Thymus (tissue), 14 donors: ENCODE measurements around the gene HECTD3. TPM values are rescaled to one million over a fixed set of nuclear protein-coding genes. Genes with fewer than 3 reads are reported as not detected.
A peak's percentile ranks its signal among the peaks of the same experiment; 100 is the strongest.

Experiments
- DNase-seq, 9 donors: peaks; one replicate each; pipeline ENCODE4 v3.0.0-alpha.2; 2013; ENCODE audit warnings: low spot score in 9 of 9, low read depth in 6 of 9, missing footprints in 1 of 9
- H3K27ac ChIP-seq, 2 donors: one replicate each; pipeline ENCODE4 v1.5.1; 2013; ENCODE audit warnings: control low read depth in 1 of 2, low read depth in 1 of 2, low read length in 1 of 2, mild to moderate bottlenecking in 1 of 2, moderate library complexity in 1 of 2
- H3K27me3 ChIP-seq, 2 donors: one replicate each; pipeline ENCODE4 v1.5.1; 2013; ENCODE audit warnings: low read length in 1 of 2; ENCODE audit not compliant: control insufficient read depth in 2 of 2, insufficient read depth in 1 of 2
- H3K36me3 ChIP-seq, 2 donors: one replicate each; pipeline ENCODE4 v1.5.1; 2013; ENCODE audit warnings: low read length in 1 of 2, mild to moderate bottlenecking in 1 of 2, moderate library complexity in 1 of 2; ENCODE audit not compliant: control insufficient read depth in 2 of 2, insufficient read depth in 2 of 2
- H3K4me1 ChIP-seq, 2 donors: one replicate each; pipeline ENCODE4 v1.5.1; 2013; ENCODE audit warnings: low read length in 2 of 2; ENCODE audit not compliant: control insufficient read depth in 2 of 2, insufficient read depth in 2 of 2
- H3K4me3 ChIP-seq, 2 donors: one replicate each; pipeline ENCODE4 v1.5.1; 2013; ENCODE audit warnings: low read length in 2 of 2, control low read depth in 1 of 2, mild to moderate bottlenecking in 1 of 2
- H3K9me3 ChIP-seq, 2 donors: one replicate each; pipeline ENCODE4 v1.5.1; 2013; ENCODE audit warnings: low read length in 1 of 2, mild to moderate bottlenecking in 1 of 2; ENCODE audit not compliant: control insufficient read depth in 2 of 2, insufficient read depth in 1 of 2
- WGBS: extraction: QIAGEN DNeasy Blood & Tissue Kit; methylation state at CpG from one replicate; pipeline ENCODE4 v1.1.7; 2013; 5-methylcytosine and 5-hydroxymethylcytosine counted together
- long read RNA-seq, 10 donors: transcript quantifications; one replicate each; lab custom pipeline, GENCODE V29; 2026
- polyA plus RNA-seq: library from polyadenylated mRNA; stranded (reverse); fragments of 200-250 nt; gene quantifications from one replicate; pipeline ENCODE4 v1.2.3, GENCODE V29; 2013
- total RNA-seq: library from RNA; stranded (reverse); fragments of 120-200 nt; gene quantifications from one replicate; pipeline ENCODE4 v1.2.4, GENCODE V29; 2013
- donor health status: healthy.

The HECTD3 gene
- total RNA-seq (8.0 TPM), polyA plus RNA-seq (22.5 TPM)
- long read RNA-seq, donor 1, result 0 reads
- long read RNA-seq, donor 2, partial matches to known transcripts, result 18 of 23 reads
- long read RNA-seq, donor 2, other reads (novel, unspliced or antisense), result 0 of 23 reads
- long read RNA-seq, donor 3, partial matches to known transcripts, result 157 of 204 reads
- long read RNA-seq, donor 3, other reads (novel, unspliced or antisense), result 42 of 204 reads
- long read RNA-seq, donor 4, partial matches to known transcripts, result 66 of 91 reads
- long read RNA-seq, donor 4, other reads (novel, unspliced or antisense), result 25 of 91 reads
- long read RNA-seq, donor 5, partial matches to known transcripts, result 7 of 12 reads
- long read RNA-seq, donor 5, other reads (novel, unspliced or antisense), result 0 of 12 reads
- long read RNA-seq, donor 6, partial matches to known transcripts, result 5 of 8 reads
- long read RNA-seq, donor 6, other reads (novel, unspliced or antisense), result 0 of 8 reads
- long read RNA-seq, donor 7, partial matches to known transcripts, result 0 of 2 reads
- long read RNA-seq, donor 7, other reads (novel, unspliced or antisense), result 0 of 2 reads
- long read RNA-seq, donor 8, partial matches to known transcripts, result 0 of 2 reads
- long read RNA-seq, donor 8, other reads (novel, unspliced or antisense), result 0 of 2 reads
- long read RNA-seq, donor 9, partial matches to known transcripts, result 7 of 8 reads
- long read RNA-seq, donor 9, other reads (novel, unspliced or antisense), result 0 of 8 reads
- long read RNA-seq, donor 10, partial matches to known transcripts, result 0 of 1 reads
- long read RNA-seq, donor 10, other reads (novel, unspliced or antisense), result 0 of 1 reads

GRCh38 chr1:45010855-45011811, at the start of gene HECTD3:
Gene HECTD3 (minus strand): TSS chr1:45011324. CDS start chr1:45011257, 67 bp downstream.
- Histone ChIP-seq H3K36me3 (peaks cover 41 to 43% of the 10 kb centered on the region in 2 donors), H3K27me3 (no peaks in the 10 kb centered on the region), H3K9me3 (no peaks in the 10 kb centered on the region), H3K4me1 (peaks cover 18 to 37% of the 10 kb centered on the region in 2 donors), H3K27ac (peak within 1 kb of the TSS; percentile 79 to 80), H3K4me3 (peak within 1 kb of the TSS; percentile 75 to 78)
- 2% methylated on average over 62 of the region's 62 CpGs for WGBS
- peak; percentile 47 to 84 (median 71) for DNase-seq

- 94% methylated on average over 2 of the region's 2 CpGs for WGBS
- H3K27me3 ChIP-seq, result no peaks in the 10 kb centered on the region
- no peaks in the 10 kb centered on the region for H3K36me3 ChIP-seq
- DNase-seq, result no peak
- no peaks in the 10 kb centered on the region for H3K9me3 ChIP-seq
- no peak overlapping the region for H3K4me3 ChIP-seq
- H3K27ac ChIP-seq, result no peak overlapping the region
- no peaks in the 10 kb centered on the region for H3K4me1 ChIP-seq
These were observed 48.7 kb upstream of the HECTD3 start for GRCh38 chr1:45059829-45060228.

- 94% methylated on average over 1 of the region's 1 CpG for WGBS
These were observed 46.4 kb upstream of the HECTD3 start for GRCh38 chr1:45057542-45057941.

GRCh38 chr1:45051005-45051772, 40.1 kb upstream of the HECTD3 start:
- peak in 5 of 9 donors; percentile 3 to 51 (median 8) for DNase-seq
- Histone ChIP-seq H3K4me1 (peaks cover 4 to 6% of the 10 kb centered on the region in 2 donors), H3K36me3 (no peaks in the 10 kb centered on the region), H3K9me3 (no peaks in the 10 kb centered on the region), H3K27ac (peak overlapping the region in 1 of 2 donors; percentile 26), H3K4me3 (no peak overlapping the region), H3K27me3 (no peaks in the 10 kb centered on the region)
- 67% methylated on average over 2 of the region's 2 CpGs for WGBS

More at GRCh38 chr1:45057542-45057941, 46.4 kb upstream of the HECTD3 start:
- no peaks in the 10 kb centered on the region for H3K27me3 ChIP-seq
- H3K27ac ChIP-seq, result no peak overlapping the region
- no peak overlapping the region for H3K4me3 ChIP-seq
- H3K36me3 ChIP-seq, result no peaks in the 10 kb centered on the region
- H3K9me3 ChIP-seq, result no peaks in the 10 kb centered on the region
- DNase-seq, result no peak
- H3K4me1 ChIP-seq, result no peaks in the 10 kb centered on the region

- peaks cover 4 to 6% of the 10 kb centered on the region in 2 donors for H3K4me1 ChIP-seq
These were observed 35.9 kb upstream of the HECTD3 start for GRCh38 chr1:45047032-45047431.

GRCh38 chr1:45044916-45045315, 33.8 kb upstream of the HECTD3 start:
- Histone ChIP-seq H3K4me3 (no peak overlapping the region), H3K27me3 (no peaks in the 10 kb centered on the region), H3K36me3 (no peaks in the 10 kb centered on the region), H3K9me3 (no peaks in the 10 kb centered on the region), H3K4me1 (no peaks in the 10 kb centered on the region), H3K27ac (no peak overlapping the region)
- DNase-seq, result no peak
- 97% methylated on average over 1 of the region's 1 CpG for WGBS

More at GRCh38 chr1:45047032-45047431, 35.9 kb upstream of the HECTD3 start:
- no peak for DNase-seq
- WGBS, result 97% methylated on average over 5 of the region's 5 CpGs
- no peak overlapping the region for H3K27ac ChIP-seq
- no peaks in the 10 kb centered on the region for H3K9me3 ChIP-seq
- no peaks in the 10 kb centered on the region for H3K27me3 ChIP-seq
- no peaks in the 10 kb centered on the region for H3K36me3 ChIP-seq
- no peak overlapping the region for H3K4me3 ChIP-seq

GRCh38 chr1:45043094-45043493, 32.0 kb upstream of the HECTD3 start:
- Histone ChIP-seq H3K4me1 (no peaks in the 10 kb centered on the region), H3K27me3 (no peaks in the 10 kb centered on the region), H3K27ac (no peak overlapping the region), H3K9me3 (no peaks in the 10 kb centered on the region), H3K36me3 (no peaks in the 10 kb centered on the region), H3K4me3 (no peak overlapping the region)
- WGBS, result 97% methylated on average over 5 of the region's 5 CpGs
- DNase-seq, result no peak

- Histone ChIP-seq H3K27ac (no peak overlapping the region), H3K9me3 (no peaks in the 10 kb centered on the region), H3K4me1 (no peaks in the 10 kb centered on the region), H3K4me3 (no peak overlapping the region), H3K27me3 (no peaks in the 10 kb centered on the region), H3K36me3 (no peaks in the 10 kb centered on the region)
- DNase-seq, result no peak
- WGBS, result 98% methylated on average over 5 of the region's 5 CpGs
These were observed 29.2 kb upstream of the HECTD3 start for GRCh38 chr1:45040297-45040696.
